Measurements from ENCODE around the gene VSTM2A. TPM values are rescaled to one million over a fixed set of nuclear protein-coding genes. Genes with fewer than 3 reads are reported as not detected.

VSTM2A gene
- total and polyA plus RNA-seq, 2 experiments from 2014 or later = 0.28 TPM; not detected in 1

DNA sequence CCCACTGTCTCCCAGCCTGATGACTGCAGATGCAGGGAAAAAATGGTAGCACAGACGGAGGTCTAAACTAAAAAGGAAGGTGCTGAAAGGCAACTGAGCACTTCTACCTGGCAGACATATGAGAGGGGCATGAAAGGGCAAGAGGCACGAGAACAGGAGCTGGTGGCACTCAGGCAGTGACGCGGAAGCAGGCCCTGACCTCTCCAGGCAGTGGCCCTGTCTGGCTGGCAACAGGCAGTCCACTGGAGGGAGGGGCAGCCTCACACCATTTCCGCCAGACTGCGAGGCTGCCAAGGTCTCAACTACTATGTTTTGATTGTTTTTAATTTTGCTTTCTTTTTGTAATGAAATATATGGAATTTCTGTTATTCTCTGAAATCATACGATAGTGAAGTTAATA, 23.3 kb downstream of the VSTM2A start:
- H3K27me3 ChIP-seq = no peaks in the 10 kb centered on the region
- no peak for DNase-seq (ENCODE audit: low read depth in 1 of 2, low spot score in 1 of 2)
- H3K9me3 ChIP-seq (ENCODE audit: low read depth) = no peaks in the 10 kb centered on the region
- H3K27ac ChIP-seq = no peak overlapping the region
- no peaks in the 10 kb centered on the region for H3K36me3 ChIP-seq
- no peak overlapping the region for H3K4me3 ChIP-seq
- TF ChIP-seq, protein P1, sequence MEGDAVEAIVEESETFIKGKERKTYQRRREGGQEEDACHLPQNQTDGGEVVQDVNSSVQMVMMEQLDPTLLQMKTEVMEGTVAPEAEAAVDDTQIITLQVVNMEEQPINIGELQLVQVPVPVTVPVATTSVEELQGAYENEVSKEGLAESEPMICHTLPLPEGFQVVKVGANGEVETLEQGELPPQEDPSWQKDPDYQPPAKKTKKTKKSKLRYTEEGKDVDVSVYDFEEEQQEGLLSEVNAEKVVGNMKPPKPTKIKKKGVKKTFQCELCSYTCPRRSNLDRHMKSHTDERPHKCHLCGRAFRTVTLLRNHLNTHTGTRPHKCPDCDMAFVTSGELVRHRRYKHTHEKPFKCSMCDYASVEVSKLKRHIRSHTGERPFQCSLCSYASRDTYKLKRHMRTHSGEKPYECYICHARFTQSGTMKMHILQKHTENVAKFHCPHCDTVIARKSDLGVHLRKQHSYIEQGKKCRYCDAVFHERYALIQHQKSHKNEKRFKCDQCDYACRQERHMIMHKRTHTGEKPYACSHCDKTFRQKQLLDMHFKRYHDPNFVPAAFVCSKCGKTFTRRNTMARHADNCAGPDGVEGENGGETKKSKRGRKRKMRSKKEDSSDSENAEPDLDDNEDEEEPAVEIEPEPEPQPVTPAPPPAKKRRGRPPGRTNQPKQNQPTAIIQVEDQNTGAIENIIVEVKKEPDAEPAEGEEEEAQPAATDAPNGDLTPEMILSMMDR (IDR thresholded peaks at IDR 0.05; ENCODE audit: low read depth, low read length) = no peak
- no peaks in the 10 kb centered on the region for H3K4me1 ChIP-seq (ENCODE audit: low read depth)

DNA sequence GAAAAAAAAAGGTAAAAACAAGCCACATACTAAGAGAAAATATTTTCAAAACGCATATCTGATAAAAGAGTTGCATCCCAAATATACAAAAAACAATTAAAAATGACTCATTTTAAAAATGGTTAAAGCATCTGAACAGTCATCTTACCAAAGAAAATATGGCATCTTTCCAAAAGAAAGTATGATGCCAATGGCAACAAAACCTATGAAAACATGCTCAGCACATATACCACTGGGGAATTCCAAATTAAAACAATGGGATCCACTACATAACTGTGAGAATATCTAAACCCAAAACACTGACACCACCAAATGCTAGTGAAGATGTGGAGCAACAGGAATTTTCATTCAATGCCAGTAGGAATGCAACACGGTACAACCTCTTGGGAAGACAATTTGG, 39.3 kb downstream of the VSTM2A start:
- no peak for DNase-seq (ENCODE audit: low read depth in 1 of 2, low spot score in 1 of 2)
- H3K4me3 ChIP-seq = no peak overlapping the region
- TF ChIP-seq, protein P1 (IDR thresholded peaks at IDR 0.05; ENCODE audit: low read depth, low read length) = no peak
- no peaks in the 10 kb centered on the region for H3K4me1 ChIP-seq (ENCODE audit: low read depth)
- no peaks in the 10 kb centered on the region for H3K36me3 ChIP-seq
- no peaks in the 10 kb centered on the region for H3K27me3 ChIP-seq
- no peaks in the 10 kb centered on the region for H3K9me3 ChIP-seq (ENCODE audit: low read depth)
- no peak overlapping the region for H3K27ac ChIP-seq

DNA sequence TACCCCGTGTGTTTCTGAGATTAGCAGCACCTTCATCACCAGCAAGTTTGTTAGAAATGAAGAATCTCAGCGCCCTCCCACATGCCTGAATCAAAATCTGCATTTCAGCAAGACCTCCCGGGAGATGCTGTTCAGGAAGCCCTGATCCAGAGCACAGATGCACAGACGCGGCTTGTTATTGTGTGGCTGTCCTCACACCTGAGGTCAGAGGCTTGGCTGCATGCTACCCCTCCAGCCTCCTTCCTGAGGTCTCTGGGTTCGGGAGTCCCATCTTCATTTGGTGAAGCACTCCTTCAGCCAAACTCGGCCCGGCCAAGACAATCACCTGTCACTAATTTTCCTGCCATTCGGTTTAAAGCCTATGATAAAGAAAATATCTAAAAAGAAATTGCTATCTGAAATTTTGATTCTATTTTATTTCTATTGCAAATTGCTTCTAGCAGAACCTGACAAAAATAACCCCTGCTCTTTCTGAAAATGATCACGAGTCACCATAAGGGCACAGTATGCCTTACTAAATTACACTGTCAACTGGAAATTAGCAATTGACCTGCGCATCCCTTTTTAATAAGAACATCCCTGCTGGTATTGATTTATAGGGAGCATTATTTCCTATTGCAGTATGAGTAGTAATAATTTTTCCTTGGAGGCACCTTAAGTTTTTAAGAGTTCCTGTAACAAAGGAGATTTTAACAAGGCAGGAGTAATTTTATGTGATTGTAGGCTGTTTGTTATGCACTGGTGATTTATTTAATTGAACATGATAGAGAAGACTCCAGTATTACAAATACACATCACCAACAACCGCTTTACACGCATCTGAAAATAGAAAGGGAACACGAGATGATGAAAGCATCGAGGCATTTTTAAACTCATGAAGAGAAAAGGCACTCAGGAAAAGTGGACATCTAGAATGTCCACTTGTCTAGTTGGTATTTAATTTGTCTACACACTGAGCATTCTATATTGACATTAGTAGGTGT, 49.5 kb downstream of the VSTM2A start:
- TF ChIP-seq, protein P1 (IDR thresholded peaks at IDR 0.05; ENCODE audit: low read depth, low read length) = no peak
- Histone ChIP-seq H3K27ac (no peak overlapping the region), H3K4me3 (no peak overlapping the region), H3K4me1 (ENCODE audit: low read depth) (no peaks in the 10 kb centered on the region), H3K36me3 (no peaks in the 10 kb centered on the region), H3K9me3 (ENCODE audit: low read depth) (no peaks in the 10 kb centered on the region), H3K27me3 (no peaks in the 10 kb centered on the region)
- DNase-seq (ENCODE audit: low read depth in 1 of 2, low spot score in 1 of 2) = no peak

GRCh38 chr7:54596747-54597146, 54.6 kb downstream of the VSTM2A start:
- Histone ChIP-seq H3K27me3 (no peaks in the 10 kb centered on the region), H3K9me3 (ENCODE audit: low read depth) (no peaks in the 10 kb centered on the region), H3K27ac (no peak overlapping the region), H3K36me3 (no peaks in the 10 kb centered on the region), H3K4me3 (no peak overlapping the region), H3K4me1 (ENCODE audit: low read depth) (no peaks in the 10 kb centered on the region)
- no peak for DNase-seq (ENCODE audit: low read depth in 1 of 2, low spot score in 1 of 2)
- TF ChIP-seq, protein P1 (IDR thresholded peaks at IDR 0.05; ENCODE audit: low read depth, low read length) = no peak

- H3K27ac ChIP-seq = no peak overlapping the region
- no peaks in the 10 kb centered on the region for H3K36me3 ChIP-seq
- no peaks in the 10 kb centered on the region for H3K4me1 ChIP-seq (ENCODE audit: low read depth)
- TF ChIP-seq, protein P1 (IDR thresholded peaks at IDR 0.05; ENCODE audit: low read depth, low read length) = no peak
- no peak overlapping the region for H3K4me3 ChIP-seq
- H3K27me3 ChIP-seq = no peaks in the 10 kb centered on the region
- H3K9me3 ChIP-seq (ENCODE audit: low read depth) = no peaks in the 10 kb centered on the region
- DNase-seq (ENCODE audit: low read depth in 1 of 2, low spot score in 1 of 2) = no peak
Measured at GRCh38 chr7:54615537-54615936, 73.4 kb downstream of the VSTM2A start.

Other genes with a start within 250 kb of the VSTM2A start
- gene SEC61G, start 216.8 kb downstream of the VSTM2A start, total RNA-seq = 254 and 501 TPM in 2 replicates
- 417 and 502 TPM in 2 replicates for gene SEC61G, start 216.8 kb downstream of the VSTM2A start, polyA plus RNA-seq